NCI-H226 (cell line): ENCODE results near the gene PEX7.
"Not testable (repeated sequence)": the region's sequence is repeated elsewhere in the genome, so short reads cannot be mapped to it uniquely, and the experiment has no call there.

Experiments used
- DNase-seq: peaks from one replicate; pipeline ENCODE4 v3.0.0-alpha.2; 2015

The PEX7 gene

GRCh38 chr6:136843210-136843609, 20.8 kb downstream of the PEX7 start:
- DNase-seq = no peak

GRCh38 chr6:136846046-136846445, 23.7 kb downstream of the PEX7 start:
- DNase-seq = no peak

DNA sequence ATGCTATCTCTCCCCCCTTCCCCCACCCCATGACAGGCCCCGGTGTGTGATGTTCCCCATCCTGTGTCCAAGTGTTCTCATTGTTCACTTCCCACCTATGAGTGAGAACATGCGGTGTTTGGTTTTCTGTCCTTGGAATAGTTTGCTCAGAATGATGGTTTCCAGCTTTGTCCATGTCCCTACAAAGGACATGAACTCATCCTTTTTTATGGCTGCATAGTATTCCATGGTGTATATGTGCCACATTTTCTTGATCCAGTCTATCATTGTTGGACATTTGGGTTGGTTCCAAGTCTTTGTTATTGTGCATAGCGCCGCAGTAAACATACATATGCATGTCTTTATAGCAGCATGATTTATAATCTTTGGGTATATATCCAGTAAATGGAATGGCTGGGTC, 24.1 kb downstream of the PEX7 start:
- DNase-seq = not testable (repeated sequence)

DNA sequence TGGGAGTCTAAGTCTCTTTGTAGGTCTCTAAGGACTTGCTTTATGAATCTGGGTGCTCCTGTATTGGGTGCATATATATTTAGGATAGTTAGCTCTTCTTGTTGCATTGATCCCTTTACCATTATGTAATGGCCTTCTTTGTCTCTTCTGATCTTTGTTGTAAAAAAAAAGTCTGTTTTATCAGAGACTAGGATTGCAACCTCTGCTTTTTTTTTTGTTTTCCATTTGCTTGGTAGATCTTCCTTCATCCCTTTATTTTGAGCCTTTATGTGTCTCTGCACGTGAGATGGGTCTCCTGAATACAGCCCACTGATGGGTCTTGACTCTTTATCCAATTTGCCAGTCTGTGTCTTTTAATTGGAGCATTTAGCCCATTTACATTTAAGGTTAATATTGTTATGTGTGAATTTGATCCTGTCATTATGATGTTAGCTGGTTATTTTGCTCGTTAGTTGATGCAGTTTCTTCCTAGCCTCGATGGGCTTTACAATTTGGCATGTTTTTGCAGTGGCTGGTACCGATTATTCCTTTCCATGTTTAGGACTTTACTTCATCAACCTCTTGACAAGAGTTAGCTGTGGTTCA, 27.7 kb downstream of the PEX7 start:
- not testable (repeated sequence) for DNase-seq

DNA sequence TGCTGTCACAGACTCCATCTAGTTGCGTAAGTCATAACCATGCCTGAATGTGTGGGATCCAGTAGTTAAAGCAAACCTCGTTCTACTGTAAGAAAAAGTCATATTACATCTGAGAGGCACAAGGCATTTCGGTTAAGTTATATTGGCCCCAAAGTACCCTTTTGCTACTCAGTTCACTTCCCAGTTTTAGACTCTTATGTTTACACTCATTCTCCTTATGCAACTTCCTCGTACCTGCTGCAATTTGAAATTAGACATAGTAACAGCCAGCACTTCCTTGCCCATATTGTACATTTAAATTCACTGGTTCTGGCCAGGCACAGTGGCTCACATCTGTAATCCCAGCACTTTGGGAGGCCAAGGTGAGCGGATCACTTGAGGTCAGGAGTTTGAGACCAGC, 37.0 kb downstream of the PEX7 start:
- no peak for DNase-seq

DNA sequence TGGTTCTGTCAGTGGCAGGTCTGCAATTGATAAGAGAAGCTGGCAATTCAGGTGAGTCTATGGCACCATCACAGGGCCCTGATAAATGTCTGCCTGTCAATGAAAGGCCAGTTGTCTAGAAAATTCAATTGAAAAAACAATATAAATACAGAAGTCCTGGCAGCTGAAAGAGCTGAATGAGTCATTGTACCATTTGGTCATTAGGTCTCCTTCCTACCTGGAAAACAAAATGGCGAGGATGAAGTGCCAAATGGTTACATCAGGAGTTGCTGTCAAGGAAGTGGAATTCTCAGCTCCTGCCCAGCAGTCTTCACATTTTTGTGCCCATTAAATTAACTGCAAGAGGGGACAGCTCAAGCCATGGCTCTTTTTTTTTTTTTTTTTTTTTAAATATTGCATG, 37.7 kb downstream of the PEX7 start:
- no peak for DNase-seq

GRCh38 chr6:136862662-136863061, 40.3 kb downstream of the PEX7 start:
- DNase-seq = no peak

DNA sequence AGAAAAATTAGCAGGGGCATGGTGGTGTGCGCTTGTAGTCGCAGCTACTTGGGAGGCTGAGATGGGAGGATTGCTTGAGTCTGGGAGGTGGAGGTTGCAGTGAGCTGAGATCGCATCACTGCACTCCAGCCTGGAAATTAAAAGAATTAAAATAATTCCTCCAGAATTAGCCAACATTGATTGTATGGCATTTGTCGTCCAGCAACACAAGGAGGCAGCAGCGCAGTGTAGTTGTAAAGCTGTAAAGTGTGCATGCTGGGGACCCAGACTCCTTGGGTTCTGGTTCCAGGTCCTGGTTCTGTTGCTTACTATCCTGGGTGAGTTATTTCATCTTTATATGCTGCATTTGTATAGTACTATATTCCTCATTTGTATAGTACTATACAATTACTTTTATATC, 41.4 kb downstream of the PEX7 start:
- no peak for DNase-seq

- DNase-seq = no peak
Observed at GRCh38 chr6:136864676-136865075, 42.3 kb downstream of the PEX7 start.

- DNase-seq = no peak
Observed at GRCh38 chr6:136866872-136867416, 44.6 kb downstream of the PEX7 start.

GRCh38 chr6:136869451-136869850, 47.1 kb downstream of the PEX7 start:
- DNase-seq = no peak

DNA sequence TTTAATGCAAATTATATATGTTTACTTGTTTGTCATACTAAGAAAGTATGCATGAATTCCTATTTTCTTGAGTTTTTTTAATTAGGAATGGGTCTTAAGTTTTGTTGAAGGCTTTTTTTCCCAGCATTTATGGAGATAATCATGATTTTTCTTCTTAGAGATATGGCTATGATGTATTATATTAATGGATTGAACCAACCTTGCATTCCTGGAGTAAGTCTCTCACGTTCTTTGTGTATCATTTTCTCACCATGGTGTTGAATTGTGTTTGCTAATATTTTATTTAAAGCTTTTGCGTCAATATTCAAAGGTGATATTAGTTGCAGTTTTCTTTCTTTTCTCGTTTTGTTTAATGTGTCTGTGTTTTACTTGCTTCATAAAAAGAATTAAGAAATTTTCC, 51.4 kb downstream of the PEX7 start:
- DNase-seq = no peak

DNA sequence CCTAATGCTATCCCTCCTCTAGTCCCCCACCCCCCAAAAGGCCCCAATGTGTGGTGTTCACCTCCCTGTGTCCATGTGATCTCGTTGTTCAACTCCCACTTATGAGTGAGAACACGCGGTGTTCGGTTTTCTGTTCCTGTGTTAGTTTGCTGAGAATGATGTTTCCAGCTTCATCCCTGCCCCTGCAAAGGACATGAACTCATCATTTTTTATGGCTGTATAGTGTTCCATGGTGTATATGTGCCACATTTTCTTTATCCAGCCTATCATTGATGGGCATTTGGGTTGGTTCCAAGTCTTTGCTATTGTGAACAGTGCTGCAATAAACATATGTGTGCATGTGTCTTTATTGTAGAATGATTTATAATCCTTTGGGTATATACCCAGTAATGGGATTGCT, 54.1 kb downstream of the PEX7 start:
- DNase-seq = not testable (repeated sequence)

- no peak for DNase-seq
Observed at GRCh38 chr6:136880748-136881460, 58.5 kb downstream of the PEX7 start.

- DNase-seq = peak; percentile 31
Observed at GRCh38 chr6:136886091-136886490, 63.7 kb downstream of the PEX7 start.

DNA sequence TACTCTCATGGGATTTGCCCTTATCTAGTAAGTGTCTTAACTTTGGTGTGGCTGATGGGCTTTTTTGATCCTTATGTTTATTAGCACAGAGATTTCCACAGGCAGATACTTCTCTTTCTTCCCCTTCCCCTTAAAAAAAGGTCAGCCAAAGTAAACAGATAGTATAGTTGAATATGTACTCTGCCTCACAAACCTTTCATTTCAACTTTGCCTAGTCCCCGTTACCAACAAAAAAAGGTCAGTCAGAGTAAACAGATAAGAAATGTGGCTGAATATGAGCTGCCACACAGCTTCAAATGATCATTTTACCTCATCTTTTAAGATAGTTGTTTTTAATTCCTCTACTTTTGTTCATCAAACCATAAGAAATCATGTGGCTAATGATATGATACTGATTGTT, 65.6 kb downstream of the PEX7 start:
- no peak for DNase-seq

DNA sequence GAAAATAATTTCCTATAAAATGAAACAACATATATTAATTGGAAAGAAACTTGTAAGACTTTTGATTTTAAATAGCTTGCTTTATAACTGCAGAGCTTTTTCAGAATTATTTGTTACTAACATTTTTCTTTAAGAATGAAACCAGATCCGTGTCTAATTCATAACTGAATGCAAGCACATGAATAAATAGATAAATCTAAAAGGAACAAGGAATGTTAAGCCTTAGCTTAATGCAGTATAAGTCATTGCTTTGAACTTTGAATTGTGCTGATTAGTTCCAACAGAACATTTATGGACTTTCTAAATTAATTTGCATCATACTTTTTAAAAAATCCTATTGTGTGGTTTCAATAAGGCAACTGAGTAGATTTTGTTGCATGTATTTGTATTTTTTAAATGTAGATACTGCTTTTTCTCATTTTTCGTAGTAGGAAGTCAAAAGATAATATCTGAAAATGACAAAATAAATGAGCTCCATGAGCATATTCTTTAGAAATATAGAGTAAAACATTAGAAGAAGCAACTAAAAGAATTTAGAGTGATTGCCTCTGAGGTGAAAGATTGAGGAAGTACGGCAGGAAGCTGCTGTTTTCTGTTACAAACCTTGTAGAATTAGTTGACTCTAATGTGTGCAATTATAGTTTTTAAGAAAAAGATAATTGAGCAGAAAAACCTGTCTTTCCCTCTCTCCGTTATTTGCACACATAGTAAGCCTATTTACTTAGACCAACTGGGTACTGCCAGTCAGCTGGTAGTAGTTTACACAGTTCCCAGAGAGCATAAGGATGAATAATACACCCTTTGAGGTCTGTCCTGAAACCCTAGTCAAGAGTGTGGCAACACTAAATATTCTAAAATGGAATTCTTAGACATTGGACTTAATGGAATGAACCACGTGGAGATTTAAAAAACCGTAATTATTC, 67.1 kb downstream of the PEX7 start:
- DNase-seq = no peak

GRCh38 chr6:136890194-136890839, 67.9 kb downstream of the PEX7 start:
- DNase-seq = no peak

DNA sequence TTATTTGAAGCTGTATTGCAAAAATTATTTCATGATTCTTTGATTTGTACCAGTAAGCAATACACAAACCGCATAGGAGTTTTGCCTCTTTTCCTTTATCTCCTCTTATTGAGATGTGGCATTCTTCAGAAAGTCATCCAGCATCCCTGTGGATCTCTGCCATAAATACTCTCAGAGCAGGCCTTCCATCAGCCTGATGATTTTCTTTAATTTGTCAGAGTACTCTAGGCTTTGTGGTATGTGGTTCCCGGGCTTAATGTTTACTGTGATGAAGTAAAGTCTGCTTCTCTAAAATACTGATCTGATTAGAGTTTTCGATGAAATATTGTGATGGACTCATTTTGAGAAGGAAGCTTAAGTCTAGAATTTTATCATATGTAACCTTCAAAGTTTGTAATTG, 68.6 kb downstream of the PEX7 start:
- DNase-seq = no peak

DNA sequence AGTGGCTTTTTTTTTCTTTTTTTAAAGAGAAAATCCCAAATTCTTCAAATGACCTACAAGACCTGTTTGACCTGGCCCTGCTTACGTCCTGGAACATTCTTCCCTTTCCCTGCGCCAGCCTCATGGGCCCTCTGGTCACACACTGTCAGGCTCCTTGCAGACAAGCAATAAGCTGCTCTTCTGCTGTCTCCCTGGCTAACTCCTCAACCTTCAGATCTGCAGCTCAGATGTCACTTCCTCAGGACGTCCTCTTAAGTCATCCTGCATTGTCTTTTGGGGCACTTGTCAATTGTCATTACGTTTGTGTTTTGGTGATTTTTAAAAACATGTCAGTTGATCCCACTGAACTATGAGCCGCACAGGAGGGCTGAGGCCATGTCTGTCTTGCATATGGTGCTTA, 70.8 kb downstream of the PEX7 start:
- DNase-seq = no peak

DNA sequence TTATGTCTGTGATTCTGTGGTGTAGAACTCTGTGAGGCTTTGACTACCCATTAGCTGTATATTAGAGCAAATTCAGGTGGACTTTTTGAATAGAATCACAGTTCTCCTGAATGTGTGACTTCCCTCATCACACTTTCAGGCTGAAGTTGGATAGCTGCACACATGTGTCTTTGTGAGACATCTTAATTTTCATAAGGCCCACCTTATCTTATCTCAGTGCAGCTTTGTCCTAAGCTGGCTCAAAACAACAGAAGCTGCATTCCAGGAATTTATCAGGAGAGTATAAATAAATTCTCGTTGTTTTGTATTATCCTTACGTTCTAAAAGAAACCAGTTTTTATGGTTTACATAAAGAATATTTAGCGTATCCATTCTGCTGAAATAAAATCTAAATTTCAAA, 73.5 kb downstream of the PEX7 start:
- no peak for DNase-seq

DNA sequence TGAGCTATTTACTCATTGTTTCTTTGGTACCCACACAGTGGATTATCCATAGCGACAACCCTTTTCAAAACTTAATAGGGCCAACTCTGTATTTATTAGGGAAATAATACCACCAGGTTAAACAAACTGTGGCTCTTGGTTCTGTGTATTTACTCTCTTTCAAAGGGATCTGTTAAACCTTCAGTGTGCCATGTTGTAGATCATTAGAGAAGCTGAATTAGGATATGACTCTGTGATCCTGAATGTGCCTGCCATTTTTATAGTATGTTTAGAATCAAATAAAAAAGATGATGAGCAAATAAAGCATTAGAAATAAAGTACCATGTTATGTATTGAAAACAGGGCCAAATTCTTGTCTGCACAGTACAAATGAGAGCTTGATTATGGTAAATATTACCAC, 74.7 kb downstream of the PEX7 start:
- DNase-seq = no peak

DNA sequence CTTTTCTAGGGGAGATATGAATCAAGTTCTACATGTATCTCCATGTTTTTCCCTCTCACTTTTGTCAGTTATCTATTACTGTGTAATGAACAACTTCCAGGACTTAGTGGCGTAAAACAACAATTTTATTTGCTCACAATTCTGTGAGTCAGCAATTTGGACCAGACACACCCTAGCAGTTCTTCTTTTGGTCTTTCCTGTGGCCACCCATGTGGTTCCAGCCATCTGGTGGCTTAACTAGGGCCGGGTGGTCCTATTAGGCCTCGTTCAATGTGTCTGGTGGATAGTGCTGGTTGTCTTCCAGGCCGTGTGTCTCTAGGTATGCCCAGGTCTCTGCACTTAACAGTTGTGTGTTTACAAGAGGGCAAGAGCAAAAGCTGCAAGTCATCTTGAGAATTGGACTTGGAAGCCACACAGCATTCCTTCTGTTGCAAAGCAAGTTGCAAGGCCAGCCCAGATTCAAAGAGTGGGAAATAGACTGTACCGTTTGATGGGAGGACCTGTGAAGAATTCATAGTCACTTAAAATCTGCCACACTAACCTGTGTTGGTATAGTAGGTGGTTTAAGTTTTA, 78.9 kb downstream of the PEX7 start:
- DNase-seq = no peak
